Measurements from ENCODE around the gene CCR9.

The CCR9 gene

DNA sequence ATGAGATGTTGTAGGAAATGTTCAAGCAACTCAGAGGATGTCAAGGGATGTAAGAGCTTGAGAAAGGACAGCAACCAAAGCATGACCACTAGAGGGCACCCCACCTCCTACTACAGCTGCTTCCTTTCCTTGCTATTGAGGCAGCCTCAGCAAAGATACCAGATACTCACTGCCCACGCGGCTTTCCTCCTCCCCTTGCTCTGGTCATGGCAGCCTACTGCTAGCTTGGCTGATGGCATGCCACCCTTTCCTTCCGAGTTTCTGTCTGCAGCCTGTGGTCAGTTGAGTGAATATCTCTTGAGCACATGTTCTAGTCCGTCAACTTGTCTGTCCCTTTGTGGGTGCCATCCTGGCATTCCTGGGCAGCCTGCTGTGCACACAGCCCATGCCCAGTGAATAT, 52.5 kb downstream of the CCR9 start:
- DNase-seq (ENCODE audit: low spot score) = peak; percentile 63

DNA sequence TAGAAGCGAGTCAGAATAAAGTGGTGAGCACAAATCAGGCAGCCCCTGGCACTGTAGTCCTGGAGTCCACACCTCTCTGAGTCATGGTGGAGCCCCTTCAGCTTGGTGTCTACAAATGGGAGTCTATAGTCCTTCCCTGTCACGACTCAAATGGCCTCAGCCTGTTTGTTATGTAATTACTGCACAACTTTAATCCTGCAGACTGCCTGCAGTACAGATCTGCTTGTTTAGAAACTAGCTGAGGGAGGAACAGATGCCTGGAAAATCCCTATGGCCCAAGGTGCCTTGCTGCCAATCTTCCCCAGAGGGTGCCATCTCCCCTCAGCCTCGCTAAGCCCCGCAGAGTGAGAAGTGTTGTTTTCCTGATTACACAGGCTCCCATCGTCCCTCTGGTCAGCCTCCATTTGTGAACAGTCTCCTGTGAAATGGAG, 53.0 kb downstream of the CCR9 start:
- no peak for DNase-seq (ENCODE audit: low spot score)

DNA sequence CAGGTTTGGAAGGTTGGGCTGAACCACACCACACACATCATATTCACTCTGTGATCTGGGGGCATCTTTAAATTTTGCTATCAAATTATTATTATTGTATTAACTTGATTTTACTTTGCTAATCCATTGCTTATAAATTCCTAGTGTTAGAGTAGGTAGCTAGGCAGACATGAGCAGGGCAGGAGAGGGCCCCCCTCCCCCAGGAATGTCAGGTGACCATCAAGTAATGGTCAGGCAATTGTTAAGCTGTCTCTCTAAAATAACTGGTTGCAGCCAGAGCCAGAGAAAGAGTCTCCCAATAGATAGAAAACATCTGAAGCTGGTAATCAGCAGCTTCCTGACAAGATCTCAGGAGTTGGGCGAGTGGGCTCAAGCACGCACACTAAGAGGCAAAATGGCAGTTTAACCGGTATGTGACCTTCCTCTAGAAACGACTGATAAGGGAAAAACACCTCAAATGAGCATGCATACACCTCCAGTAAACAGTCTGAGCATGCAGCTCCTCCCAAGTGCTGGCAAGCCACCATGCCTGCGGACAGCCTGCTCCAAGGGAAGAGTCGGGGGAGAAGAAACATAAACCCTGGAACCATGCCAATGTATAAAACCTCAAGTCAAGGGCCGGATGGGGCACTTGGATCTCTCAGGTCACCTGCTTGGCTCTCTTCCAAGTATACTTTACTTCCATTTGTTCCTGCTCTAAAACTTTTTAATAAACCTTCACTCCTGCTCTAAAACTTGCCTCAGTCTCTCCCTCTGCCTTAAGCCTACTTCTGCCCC, 53.8 kb downstream of the CCR9 start:
- no peak for DNase-seq (ENCODE audit: low spot score)

DNA sequence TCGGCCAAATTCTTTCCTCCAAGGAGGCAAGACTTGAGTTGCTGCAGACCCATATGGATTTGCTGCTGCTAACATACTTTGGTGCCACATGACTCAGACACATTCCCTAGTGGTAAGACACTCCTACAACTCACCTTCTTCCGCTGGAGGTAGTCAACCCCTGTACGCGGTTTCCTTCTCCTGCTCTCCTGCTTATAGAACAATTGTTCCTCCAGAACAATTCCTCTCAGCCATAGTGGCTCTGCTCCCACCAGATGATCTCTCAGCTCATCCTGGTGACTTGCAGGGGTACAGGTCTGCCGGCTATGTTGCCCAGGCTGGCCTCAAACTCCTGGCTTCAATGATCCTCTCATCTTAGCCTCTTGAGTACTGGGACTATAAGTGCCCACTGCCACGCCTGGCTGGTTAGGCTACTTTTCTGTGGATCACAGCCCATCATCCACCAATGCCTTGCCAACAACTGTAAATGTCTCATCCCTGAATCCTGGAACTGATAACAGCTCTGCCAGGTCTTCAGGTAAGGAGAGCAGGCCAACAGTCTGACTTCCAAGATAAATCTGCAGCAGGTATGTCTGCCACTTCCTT, 54.5 kb downstream of the CCR9 start:
- no peak for DNase-seq (ENCODE audit: low spot score)

DNA sequence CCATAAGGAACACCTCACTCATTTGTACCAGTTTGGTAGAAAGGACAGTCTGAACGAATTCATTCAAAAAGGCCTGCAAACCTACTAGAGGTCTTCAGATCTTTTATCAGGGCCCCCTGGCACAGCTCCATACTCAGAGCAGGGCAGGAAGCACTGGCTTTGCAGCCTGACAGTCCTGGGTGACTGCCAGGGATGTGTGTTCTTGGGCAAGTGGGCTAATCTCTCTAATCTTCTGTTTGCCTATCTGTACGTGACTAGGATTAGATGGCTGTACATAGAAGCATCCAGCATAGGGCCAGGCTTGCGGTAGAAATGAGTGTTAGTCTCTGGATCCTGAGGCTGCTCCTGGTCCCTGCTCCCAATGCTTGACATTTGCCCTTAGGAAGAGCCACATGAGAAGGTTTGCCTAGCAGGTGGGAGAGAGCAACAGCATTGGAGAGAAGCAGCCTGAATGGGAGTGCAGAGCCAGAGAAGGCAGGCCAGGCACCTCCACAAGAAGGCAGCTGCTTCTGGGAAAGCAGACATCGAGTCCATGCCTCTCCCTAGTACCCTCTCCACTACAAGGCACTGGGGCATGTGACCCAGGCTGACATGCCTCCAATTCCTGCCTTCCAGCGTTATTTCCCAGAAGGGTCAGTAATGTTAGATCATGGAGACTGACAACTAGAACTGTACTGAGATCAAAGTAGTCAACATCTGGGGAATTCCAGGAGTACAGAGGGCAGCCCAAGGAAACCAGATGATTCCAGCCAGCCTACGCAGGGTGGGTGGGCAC, 55.9 kb downstream of the CCR9 start:
- DNase-seq (ENCODE audit: low spot score) = no peak

DNA sequence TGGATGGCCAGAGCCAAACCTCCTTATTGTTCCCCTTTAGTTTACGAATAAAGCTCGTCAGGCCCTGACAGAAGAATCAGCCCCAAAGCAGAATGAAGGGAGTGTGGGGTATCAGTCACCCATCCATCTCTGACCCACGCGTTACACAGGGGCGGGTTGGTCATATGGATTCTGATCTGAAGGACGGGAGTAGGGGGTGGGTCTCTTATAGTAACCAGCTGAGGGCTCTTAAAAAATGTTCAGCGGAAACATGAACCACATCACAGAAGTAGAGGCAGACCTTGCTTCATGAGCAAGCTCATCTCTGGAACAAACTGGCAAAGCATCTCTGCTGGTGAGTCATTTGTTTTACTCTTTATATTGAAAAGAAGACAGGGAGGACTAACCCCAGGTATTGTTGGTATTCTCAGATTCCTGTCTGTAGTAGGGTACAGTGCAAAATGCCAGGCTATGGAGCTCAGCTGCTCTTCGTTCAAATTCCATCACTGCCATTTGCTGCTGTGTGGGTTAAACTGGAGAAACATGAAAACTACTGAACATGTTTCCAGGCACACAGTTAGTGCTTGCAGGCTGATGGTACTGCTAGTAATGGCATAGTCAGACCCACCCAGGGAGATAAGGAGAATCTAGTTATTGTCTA, 57.0 kb downstream of the CCR9 start, which contains the start of gene CXCR6:
Gene CXCR6 (plus strand): TSS at position 258 of the 640 bp plus-strand sequence. CDS start 3,018 bp downstream, outside the sequence.
- no peak for DNase-seq (ENCODE audit: low spot score)

DNA sequence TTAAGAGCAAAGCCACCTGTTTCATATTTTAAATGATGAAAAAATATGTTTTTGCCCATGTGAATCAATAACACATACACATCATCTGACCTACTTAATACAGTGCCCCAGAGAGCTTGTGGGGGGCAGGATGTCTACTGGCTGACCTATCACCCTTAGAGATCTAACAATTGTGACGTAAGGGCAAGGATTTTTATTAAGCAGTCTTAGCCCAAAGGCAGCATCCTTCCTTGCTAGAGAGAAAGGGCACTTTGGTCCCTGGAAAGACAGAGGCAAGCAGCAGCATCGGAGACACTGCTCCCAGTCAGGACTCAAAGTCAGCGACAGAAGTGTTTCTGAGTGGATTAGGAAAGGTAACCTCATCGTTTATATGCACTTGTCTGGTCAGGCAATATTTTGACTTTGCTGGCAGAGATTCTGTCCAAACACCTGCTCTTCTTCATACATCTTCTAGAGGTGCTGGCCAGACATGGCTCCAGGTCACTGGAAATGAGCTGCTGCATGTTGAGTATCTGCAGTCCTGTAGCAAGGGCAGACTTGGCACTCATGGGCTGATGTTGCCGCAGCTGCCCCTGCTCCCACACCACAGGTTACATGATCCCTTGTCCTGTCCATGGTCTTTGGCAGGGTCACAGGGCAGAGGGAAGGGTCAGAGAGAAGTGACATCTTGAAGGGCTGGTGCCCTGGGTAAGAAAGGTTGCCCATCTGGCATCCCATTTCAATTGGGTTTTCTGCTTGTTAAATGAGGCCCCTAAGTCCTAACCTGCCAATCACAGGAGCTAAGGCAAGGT, 58.7 kb downstream of the CCR9 start:
- DNase-seq (ENCODE audit: low spot score) = no peak

DNA sequence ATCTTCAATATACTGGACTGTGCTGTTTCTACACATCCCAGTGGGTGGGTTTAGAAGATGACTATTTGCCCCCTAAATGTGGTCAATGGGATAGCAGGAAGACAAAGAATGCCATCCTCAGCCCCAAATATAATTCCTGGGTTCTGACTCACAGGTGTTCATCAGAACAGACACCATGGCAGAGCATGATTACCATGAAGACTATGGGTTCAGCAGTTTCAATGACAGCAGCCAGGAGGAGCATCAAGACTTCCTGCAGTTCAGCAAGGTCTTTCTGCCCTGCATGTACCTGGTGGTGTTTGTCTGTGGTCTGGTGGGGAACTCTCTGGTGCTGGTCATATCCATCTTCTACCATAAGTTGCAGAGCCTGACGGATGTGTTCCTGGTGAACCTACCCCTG, 60.0 kb downstream of the CCR9 start:
- DNase-seq (ENCODE audit: low spot score) = no peak

DNA sequence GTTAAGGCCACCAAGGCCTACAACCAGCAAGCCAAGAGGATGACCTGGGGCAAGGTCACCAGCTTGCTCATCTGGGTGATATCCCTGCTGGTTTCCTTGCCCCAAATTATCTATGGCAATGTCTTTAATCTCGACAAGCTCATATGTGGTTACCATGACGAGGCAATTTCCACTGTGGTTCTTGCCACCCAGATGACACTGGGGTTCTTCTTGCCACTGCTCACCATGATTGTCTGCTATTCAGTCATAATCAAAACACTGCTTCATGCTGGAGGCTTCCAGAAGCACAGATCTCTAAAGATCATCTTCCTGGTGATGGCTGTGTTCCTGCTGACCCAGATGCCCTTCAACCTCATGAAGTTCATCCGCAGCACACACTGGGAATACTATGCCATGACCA, 60.5 kb downstream of the CCR9 start:
- no peak for DNase-seq (ENCODE audit: low spot score)

DNA sequence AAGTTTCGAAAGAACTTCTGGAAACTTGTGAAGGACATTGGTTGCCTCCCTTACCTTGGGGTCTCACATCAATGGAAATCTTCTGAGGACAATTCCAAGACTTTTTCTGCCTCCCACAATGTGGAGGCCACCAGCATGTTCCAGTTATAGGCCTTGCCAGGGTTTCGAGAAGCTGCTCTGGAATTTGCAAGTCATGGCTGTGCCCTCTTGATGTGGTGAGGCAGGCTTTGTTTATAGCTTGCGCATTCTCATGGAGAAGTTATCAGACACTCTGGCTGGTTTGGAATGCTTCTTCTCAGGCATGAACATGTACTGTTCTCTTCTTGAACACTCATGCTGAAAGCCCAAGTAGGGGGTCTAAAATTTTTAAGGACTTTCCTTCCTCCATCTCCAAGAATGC, 61.0 kb downstream of the CCR9 start:
- no peak for DNase-seq (ENCODE audit: low spot score)

DNA sequence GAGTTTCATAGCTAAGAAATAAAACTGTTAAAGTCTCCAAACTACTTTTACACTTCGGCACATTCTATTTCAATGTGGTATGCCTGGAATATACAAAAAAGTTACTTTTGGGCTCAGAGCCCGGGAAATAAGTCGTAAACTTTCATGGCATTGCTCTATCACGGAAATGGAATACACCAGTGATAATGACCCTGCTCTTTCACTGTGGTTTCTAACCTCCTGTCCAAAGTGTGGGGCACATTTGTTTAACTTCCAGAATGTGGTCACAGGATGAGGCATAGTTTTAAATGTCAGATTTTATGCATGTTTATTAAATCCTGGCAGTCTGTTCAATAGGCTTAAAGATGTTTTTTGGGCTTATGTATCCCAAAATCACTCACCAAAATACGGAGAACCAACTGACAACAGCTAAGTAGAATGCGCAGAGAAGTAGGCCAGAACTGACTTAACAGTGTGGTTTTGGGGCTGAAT, 62.0 kb downstream of the CCR9 start:
- DNase-seq (ENCODE audit: low spot score) = no peak

DNA sequence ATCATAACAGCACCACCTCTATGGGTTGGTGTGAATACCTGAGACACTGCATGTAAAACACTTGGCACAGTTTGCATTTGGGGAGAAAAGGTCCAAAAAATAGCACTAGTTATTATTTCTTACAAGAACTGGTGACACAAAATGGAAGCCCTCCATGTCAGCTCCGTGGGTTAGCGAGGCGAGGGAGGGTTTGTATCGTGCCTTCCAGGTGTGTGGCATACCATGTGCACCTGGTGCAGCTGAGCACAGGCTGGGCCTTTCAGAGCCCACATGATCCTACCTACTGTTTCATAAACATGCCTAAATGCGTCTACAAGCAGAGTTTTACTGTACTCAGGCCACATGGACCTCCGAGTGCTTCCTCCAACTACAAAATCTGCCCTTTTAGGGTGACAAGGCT, 62.5 kb downstream of the CCR9 start:
- DNase-seq (ENCODE audit: low spot score) = no peak

DNA sequence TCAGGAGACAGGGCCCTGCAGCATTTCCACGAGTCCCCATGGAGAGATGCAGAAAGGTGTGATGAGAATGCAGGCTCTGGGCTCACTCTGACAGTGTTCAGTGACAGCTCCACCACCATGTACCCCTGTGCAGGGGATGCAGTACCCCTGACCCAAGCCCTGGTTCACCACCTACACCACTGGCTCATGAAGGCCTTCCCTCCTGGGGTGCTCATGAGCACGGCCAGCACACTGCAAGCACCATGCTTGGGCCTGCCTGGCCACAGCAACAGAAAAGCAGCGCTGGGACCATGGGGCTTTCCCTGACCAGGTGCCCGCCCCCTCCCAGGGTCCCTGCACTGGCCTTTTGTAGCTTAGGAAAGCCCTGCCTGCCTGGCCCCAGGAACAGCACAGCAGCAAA, 63.1 kb downstream of the CCR9 start:
- no peak for DNase-seq (ENCODE audit: low spot score)

DNA sequence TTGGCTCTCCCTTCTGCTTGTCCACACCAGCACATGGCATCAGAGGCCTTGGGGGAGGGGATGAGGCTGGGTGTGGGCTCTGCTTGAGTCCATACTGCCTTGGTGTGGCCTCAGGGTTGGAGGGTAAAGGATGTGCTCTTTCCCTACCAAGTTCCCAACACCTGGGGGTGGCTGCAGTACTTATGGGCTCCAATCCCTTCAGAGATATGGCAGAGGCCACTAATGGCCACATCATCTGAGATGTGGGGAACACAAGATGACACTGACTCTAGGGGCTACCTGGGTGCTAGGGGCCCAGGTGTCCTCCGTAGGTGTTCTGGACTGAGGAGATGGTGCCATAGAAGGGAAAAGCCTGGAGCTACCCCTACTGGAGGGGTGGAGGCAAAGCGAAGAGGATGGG, 63.8 kb downstream of the CCR9 start:
- no peak for DNase-seq (ENCODE audit: low spot score)

DNA sequence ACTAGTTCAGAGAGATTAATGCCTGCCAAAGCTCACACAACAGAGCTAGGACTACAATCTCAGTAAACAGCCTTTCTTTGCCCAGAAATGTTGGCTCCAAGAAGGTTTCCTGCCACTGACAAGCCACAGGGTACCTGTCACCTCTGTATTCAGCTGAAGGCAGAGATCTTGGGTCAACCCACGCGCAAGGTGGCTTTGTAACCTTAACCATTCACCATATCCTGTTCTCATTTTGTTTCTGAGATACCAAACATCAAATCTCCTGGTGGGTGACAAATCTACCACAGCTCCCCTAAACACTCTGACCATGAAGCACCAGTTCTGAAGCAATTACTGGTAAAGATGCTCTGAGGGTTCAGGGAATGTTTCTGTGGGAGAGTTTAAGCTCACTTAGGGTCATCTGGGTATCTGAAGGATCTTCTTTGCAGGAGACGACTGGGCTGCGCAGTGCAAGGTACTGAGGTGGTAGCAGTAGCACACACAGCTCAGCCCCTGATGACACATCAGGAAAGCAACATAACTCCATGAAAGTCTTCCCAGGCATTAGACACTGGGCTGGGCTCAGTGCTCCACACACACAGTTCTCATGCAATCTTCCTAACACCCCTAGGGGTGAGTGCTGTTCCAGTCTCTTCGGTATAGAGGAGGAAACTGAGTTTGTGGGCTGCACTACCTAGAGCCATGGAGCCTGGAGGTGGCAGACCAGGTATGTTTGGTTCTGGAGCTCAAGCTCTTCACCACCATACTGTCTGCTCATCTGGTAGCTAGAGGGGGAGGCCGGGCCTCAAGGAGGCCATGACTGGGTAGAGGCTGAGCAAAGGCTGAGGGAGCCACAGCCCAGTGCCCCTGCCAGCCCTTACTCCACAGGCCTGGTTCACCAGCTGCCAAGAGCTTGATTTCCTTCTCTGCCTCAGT, 64.6 kb downstream of the CCR9 start:
- DNase-seq (ENCODE audit: low spot score) = no peak

DNA sequence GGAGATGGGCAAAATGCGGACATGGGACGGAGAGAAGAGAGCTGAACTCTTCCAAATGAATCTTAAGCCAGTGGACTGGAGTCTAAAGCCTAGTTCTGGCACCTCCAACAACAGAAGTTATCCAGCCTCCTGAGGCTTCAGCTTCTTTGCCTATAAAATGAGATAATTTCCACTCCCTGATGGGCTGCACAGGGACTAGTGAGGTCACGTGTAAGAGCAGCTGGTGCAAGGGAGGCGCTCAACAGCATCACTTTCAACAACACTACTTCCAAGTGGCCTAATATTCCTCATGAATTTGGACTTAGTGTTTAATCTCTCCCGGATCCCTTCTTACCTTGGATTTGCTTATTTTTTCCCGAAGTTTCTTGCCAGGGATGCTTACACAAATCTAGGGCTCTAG, 65.6 kb downstream of the CCR9 start:
- DNase-seq (ENCODE audit: low spot score) = no peak

DNA sequence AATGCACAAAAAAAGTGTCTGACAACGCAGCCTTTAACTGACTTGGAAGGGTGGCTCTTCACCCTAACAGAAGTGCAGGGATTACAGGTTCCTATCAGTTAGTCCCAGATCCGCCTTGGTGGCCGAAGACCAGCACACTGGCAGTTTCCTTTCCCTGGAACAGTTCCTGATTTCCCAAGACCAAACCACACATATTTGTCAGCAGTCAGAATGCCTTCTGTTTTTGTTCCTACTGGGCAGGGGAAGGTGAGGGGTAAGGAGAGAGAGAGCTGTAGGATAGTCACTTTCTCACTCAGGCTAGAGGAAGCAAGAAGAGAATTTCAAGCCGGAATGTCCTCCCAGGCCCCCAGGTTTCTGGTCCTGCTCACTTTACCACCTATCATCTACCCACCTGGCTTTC, 66.1 kb downstream of the CCR9 start:
- no peak for DNase-seq (ENCODE audit: low spot score)
